ENCODE measurements around the gene BRPF1. TPM values are rescaled to one million over a fixed set of nuclear protein-coding genes. Genes with fewer than 3 reads are reported as not detected.
A peak's percentile ranks its signal among the peaks of the same experiment; 100 is the strongest.

The BRPF1 gene
- total and polyA plus RNA-seq, 8 donors = 5.8 to 10.8 (median 8.4) TPM

GRCh38 chr3:9715136-9715535, 16.4 kb upstream of the BRPF1 start:
- TF ChIP-seq, protein P1, sequence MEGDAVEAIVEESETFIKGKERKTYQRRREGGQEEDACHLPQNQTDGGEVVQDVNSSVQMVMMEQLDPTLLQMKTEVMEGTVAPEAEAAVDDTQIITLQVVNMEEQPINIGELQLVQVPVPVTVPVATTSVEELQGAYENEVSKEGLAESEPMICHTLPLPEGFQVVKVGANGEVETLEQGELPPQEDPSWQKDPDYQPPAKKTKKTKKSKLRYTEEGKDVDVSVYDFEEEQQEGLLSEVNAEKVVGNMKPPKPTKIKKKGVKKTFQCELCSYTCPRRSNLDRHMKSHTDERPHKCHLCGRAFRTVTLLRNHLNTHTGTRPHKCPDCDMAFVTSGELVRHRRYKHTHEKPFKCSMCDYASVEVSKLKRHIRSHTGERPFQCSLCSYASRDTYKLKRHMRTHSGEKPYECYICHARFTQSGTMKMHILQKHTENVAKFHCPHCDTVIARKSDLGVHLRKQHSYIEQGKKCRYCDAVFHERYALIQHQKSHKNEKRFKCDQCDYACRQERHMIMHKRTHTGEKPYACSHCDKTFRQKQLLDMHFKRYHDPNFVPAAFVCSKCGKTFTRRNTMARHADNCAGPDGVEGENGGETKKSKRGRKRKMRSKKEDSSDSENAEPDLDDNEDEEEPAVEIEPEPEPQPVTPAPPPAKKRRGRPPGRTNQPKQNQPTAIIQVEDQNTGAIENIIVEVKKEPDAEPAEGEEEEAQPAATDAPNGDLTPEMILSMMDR (IDR thresholded peaks at IDR 0.05) = no peak
- no peak for FAIRE-seq
- 12 to 21% methylated on average over 4 of the region's 4 CpGs for WGBS, 2 donors
- no peaks in the 10 kb centered on the region for H3K9me3 ChIP-seq
- H3K4me1 ChIP-seq = peaks cover 0 to 4% (median 0%) of the 10 kb centered on the region in 3 donors
- DNase-seq = no peak
- H3K36me3 ChIP-seq = no peaks in the 10 kb centered on the region
- H3K27ac ChIP-seq = no peak overlapping the region
- no peak overlapping the region for H3K4me3 ChIP-seq
- ATAC-seq = peak in 2 of 4 donors; percentile 18 to 26
- no peaks in the 10 kb centered on the region for H3K27me3 ChIP-seq
- intact Hi-C loops (cut with DNase I) = no loop called here

GRCh38 chr3:9715764-9716437, 15.6 kb upstream of the BRPF1 start:
- FAIRE-seq (no peak), DNase-seq (peak in 4 of 6 donors; percentile 61 to 83 (median 61)), ATAC-seq (peak; percentile 97 to 99 (median 99))
- Histone ChIP-seq H3K4me3 (no peak overlapping the region), H3K27me3 (no peaks in the 10 kb centered on the region), H3K9me3 (no peaks in the 10 kb centered on the region), H3K4me1 (peaks cover 0 to 4% (median 0%) of the 10 kb centered on the region in 3 donors), H3K36me3 (no peaks in the 10 kb centered on the region), H3K27ac (peak overlapping the region in 1 of 4 donors; percentile 38)
- WGBS, 2 donors = 38 to 43% methylated on average over 6 of the region's 6 CpGs
- TF ChIP-seq, protein P1 (IDR thresholded peaks at IDR 0.05) = peak; percentile 24 to 49 (median 37)
- intact Hi-C loops (cut with DNase I) = no loop called here

DNA sequence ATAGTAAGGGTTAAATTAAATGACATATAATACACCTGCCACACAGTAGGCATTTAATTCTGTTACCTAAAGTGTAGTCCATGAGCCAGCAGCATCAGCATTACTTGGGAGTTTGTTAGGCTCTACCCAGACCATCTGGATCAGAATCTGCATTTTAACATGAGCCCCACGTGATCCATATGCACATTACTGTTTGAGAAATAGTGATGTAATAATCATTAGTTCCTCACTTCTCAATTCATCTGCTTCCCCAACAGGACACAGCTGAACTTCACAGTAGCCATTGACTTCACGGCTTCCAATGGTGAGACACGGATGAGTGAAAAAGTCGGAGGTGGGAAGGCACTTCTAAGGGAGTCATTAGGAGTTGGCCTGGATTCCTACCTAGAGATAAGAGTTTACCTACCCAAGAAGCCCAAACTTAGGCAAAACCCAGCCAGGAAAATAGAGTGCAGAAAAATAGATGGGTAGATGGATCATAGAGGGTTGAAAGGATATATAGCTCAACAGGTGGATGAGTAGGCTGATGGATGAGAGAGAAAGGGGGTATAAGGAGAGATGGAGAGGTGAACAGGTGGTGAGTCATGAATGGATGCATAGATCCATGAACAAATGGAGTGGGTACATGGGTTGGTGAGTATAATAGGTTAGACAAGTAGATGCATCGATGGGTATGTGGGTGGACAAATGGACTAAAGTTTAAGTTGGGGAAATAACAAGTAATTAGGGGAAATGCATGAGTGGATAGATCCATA, 14.6 kb upstream of the BRPF1 start:
- Histone ChIP-seq H3K4me1 (peaks cover 0 to 4% (median 0%) of the 10 kb centered on the region in 3 donors), H3K36me3 (no peaks in the 10 kb centered on the region), H3K9me3 (no peaks in the 10 kb centered on the region), H3K4me3 (no peak overlapping the region), H3K27me3 (no peaks in the 10 kb centered on the region), H3K27ac (no peak overlapping the region)
- FAIRE-seq (no peak), DNase-seq (no peak), ATAC-seq (no peak)
- intact Hi-C loops (cut with DNase I) = no loop called here
- TF ChIP-seq, protein P1 (IDR thresholded peaks at IDR 0.05) = no peak
- 55 to 66% methylated on average over 5 of the region's 5 CpGs for WGBS, 2 donors

GRCh38 chr3:9717563-9717962, 14.0 kb upstream of the BRPF1 start:
- ATAC-seq (no peak), DNase-seq (no peak), FAIRE-seq (no peak)
- Histone ChIP-seq H3K27me3 (no peaks in the 10 kb centered on the region), H3K4me1 (peaks cover 0 to 4% (median 0%) of the 10 kb centered on the region in 3 donors), H3K27ac (no peak overlapping the region), H3K4me3 (no peak overlapping the region), H3K36me3 (no peaks in the 10 kb centered on the region), H3K9me3 (no peaks in the 10 kb centered on the region)
- TF ChIP-seq, protein P1 (IDR thresholded peaks at IDR 0.05) = no peak
- intact Hi-C loops (cut with DNase I) = no loop called here
- WGBS, 2 donors = 38 to 68% methylated on average over 1 of the region's 1 CpG
